B cell (primary cell): ENCODE measurements around the gene KLHL22.

ENCODE experiments used
- EZH2 ChIP-seq: IDR thresholded peaks from 2 replicates; pipeline ENCODE4 v1.6.1; 2012; ENCODE audit warnings: borderline replicate concordance, low read depth, mild to moderate bottlenecking, moderate library complexity, low read length; ENCODE audit not compliant: insufficient read depth, poor library complexity, severe bottlenecking
- TF ChIP-seq, protein P1 (sequence below): fragments of 200-600 bp; IDR thresholded peaks from one replicate; pipeline ENCODE4 v1.8.0; 2022; ENCODE audit warnings: antibody characterized with exemption, mild to moderate bottlenecking

DNA sequence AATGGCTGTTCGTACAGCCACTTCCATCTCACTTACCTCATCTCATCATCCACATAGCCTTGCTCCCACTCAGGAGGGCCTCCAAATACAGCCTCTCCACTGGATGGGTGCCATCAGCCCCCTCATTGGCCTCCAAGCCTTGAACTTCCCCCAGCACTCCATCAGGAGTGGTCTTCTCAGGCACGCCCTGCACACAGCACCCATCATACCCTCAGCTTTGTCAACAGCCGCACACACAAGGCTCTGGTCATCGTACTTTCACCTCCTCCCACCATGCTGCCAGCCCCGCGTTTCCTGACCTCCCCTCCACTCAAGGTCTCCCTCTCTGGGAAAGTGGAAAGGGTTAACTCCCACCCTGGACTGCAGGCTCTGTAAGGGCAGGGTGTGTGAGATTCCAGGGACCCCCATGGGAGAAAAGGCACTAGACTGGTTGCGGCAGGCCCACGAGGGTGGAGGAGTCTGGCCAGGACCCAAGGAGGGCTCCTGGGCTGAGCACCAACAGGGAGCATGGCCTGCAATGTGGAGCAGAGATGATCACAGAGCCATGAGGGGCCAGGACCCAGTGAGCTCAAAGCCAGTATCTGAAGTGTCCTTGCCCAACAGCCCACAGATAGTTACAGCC, 37.0 kb downstream of the KLHL22 start:
- TF ChIP-seq, protein P1, sequence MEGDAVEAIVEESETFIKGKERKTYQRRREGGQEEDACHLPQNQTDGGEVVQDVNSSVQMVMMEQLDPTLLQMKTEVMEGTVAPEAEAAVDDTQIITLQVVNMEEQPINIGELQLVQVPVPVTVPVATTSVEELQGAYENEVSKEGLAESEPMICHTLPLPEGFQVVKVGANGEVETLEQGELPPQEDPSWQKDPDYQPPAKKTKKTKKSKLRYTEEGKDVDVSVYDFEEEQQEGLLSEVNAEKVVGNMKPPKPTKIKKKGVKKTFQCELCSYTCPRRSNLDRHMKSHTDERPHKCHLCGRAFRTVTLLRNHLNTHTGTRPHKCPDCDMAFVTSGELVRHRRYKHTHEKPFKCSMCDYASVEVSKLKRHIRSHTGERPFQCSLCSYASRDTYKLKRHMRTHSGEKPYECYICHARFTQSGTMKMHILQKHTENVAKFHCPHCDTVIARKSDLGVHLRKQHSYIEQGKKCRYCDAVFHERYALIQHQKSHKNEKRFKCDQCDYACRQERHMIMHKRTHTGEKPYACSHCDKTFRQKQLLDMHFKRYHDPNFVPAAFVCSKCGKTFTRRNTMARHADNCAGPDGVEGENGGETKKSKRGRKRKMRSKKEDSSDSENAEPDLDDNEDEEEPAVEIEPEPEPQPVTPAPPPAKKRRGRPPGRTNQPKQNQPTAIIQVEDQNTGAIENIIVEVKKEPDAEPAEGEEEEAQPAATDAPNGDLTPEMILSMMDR, result no peak
- TF ChIP-seq EZH2, result no peak
